Dedifferentiated amniotic fluid mesenchymal stem cell (primary cell): ENCODE data around the gene RIBC2.
"Not testable (repeated sequence)": the region's sequence is repeated elsewhere in the genome, so short reads cannot be mapped to it uniquely, and the experiment has no call there.

Experiments
- DNase-seq: peaks from one replicate; pipeline ENCODE4 v3.0.0-alpha.2; 2016; ENCODE audit errors: extremely low spot score

Gene RIBC2

DNA sequence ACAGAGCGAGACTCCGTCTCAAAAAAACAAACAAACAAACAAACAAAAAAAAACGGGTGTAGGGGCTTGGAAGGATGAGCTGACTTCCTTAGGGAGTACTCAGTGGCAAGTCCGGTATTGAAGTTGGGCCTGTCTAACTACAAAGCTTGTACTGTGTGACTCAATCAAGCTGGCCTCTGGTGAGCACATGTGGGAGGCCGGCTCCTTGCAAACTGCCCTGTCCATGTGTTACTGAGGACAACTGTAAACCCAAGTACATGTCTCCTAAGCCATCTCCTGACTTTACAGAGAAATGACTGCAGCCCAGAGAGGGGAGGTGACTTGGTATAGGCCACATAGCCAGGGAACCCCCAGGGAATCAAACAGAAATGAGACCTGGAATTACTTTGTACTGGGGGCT is 11.6 kb downstream of the RIBC2 start:
- DNase-seq, result no peak

DNA sequence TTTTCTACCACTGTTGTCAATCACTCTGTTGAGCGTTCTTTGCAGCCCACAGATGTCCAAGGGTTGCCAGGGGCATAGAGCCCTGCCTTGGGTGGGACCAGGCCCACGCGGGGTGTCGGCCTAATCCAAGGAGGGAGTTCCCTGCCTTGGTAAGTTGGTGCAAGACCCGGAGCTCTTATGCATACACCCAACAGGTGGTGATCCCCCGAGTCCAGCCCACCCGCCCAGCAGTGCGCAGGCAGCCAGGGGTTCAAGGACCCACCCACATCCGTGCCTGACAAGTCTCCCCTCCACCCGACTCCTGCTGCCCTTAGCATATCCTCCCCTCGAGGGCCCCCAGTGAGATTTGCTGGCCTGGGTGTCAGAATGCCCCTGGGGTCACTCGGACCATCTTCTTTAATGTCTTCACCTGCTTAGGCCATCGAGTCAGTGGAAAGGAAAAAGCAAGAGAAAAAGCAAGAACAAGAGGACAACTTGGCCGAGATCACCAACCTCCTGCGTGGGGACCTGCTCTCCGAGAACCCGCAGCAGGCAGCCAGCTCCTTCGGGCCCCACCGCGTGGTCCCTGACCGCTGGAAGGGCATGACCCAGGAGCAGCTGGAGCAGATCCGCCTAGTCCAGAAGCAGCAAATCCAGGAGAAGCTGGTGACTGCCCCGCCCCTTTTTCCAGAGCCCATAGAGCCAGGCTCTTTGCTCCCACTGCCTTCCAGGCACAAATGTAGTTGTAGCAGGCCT is 12.2 kb downstream of the RIBC2 start:
- no peak for DNase-seq

DNA sequence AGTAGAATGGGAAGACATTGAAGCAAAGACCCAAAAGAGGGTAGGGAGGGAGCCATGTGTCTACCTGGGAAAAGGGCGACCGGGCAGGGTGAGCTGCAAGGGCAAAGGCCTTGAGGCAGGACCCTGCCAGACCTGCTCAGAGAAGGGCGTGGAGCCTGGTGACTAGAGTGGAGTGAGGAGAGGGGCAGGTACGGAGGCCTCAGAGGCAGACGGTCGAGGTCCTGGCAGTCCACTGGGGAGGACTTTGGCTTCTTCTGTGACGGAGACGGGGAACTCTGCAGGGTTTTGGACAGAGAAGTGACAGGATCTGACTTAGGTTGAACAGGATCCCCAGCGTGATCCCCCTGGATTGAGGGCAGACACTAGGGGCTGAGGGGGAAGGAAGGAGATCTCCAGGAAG is 12.9 kb downstream of the RIBC2 start:
- DNase-seq, result no peak

DNA sequence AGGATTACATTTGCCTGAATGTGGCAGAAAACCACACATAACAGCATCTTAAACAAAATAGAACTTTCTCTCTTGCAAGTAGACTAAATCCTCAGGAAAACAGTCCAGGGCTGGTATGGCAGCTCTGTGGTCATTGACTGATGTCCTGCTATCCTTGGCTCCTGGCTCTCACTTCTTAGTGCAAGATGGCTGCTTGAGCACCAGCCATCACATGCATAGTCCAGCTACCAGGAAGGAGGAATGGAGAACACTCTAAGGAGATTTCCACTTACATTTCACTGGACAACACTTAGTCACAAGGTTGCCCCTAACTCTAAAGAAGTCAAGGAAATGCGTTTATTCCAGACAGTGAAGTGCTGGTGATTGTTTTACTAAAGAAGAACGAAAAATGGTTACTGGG is 13.6 kb downstream of the RIBC2 start:
- DNase-seq, result no peak

DNA sequence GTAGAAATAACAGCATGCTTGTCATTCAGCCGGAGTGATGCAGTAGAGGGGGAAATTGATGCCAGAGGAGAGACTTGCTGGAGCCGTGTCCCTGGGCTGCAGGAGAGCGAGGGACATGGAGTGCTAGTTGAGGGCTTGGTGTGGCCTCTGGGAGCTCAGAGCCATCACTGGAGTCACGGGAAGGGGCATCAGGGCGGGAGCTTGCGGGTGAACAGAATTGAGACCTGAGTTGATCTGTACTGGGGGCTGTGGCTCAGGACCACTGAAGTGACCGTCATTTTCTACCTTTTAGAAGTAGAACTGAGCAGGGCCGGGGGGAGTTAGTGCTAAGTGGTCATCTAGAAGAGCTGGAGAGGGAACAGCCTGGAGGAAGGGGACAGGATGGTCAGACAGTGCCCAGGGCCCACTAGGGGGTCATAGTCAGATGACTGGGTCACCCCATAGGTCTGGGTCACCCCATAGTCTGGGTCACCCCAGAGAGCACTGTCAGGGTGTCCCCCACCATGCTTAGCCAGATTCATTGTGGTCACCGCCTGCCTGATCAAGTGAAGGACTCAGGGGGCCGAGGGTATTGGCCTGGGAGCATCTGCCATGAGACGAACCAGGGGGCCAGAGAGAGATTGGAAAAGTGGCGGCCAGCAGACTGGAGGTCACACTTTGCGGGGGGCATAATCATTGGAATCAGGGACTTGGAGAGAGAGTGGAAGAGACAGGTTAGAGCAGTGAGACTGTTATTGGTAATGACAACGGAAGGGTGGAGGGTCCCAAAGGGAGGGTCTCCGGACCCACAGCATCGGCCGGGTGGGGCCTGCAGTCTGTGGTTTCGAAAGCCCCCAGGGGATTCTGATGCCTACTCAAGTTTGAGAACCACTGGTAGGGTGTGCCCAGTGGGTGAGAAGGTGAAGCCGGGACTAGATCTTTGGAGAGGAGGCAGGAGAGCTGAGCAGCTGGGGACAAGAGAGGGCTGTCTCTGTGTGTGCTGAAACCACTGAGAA is 15.2 kb downstream of the RIBC2 start:
- DNase-seq, result no peak

DNA sequence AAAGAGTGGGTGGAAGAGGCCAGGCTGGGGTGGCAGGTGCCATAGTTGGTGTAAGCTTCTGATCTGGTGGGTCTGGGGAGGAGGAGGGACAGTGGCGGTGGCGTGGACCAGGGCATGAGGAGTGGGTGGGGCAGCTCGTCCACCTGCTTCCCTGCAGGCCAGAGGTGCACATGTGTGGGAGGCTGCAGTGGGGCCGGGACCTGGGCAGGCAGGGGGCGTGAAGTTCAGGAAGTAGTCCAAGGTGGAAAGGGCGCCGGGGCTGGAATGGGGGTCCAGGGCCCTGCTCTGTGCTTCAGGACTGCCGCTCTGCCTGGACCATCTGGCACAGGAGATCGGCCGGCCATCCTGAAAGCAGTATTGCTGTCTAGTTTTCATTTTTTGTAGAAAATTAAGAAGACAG is 15.9 kb downstream of the RIBC2 start:
- no peak for DNase-seq

DNA sequence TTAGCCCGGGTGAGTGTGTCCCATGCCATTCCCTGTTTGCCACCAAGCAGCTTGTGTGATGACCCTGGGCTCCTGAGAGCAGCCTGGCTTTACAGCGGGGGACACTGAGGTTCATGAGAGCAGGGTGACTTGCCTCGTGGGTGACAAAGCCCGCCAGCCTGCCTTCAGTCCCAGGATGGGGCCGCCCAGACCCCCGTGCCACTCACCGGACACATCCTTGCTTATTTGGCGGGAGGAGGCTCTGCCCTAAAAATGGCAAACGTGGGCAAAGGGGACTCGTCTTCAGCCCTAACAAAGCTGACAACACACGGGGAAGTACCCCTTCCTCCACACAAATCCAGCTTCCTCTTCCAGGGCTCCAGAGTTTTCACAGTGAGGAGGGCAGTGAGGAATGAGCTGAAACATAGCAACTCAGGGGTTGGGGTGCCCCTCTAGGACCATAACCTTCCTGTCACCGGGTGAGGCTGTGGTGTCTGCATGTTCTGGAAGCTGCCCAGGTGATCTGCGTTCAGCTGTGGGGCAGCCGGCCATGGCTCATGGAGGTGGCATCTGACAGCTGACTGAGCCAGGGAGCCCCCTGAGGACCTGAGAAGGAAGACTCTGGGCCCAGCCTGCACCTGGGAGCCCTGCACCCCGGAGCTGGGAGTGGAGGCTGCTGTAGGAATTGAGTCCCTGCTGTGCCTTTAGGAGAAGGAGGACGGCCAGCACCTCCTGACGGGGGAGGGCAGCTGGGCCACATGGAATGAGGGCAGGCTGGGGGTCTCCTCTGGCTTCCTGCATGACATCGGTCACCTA is 16.7 kb downstream of the RIBC2 start:
- DNase-seq, result no peak

DNA sequence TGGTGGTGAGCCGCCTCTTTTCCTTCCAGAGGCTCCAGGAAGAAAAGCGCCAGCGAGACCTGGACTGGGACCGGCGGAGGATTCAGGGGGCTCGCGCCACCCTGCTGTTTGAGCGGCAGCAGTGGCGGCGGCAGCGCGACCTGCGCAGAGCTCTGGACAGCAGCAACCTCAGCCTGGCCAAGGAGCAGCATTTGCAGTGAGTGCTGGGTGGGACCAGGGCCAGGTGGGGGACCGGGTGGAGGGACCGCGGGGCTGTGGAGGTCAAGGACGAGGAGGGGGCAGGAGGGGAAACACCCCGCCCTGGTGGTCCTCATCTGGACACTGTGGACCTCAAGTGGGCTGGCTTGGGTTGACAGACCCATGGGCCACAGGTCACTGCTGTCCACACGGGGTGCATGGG is 17.4 kb downstream of the RIBC2 start:
- no peak for DNase-seq

DNA sequence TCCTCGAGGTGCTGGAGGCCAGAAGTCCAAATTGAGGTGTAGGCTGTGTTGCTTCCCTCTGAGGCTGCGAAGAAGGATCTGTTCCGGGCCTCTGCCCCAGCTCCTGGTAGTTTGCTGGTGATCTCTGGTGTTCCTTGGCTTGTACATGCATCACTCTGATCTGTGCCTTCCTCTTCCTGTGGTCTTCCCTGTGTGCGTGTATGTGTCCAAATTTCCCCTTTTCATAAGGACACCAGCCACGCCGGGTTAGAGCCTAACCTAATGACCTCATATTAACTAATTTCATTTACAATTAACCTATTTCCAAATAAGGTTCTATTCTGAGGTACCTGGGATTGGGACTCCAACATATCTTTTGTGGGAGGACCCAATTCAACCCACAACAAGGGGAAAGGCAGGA is 21.5 kb downstream of the RIBC2 start:
- no peak for DNase-seq

DNA sequence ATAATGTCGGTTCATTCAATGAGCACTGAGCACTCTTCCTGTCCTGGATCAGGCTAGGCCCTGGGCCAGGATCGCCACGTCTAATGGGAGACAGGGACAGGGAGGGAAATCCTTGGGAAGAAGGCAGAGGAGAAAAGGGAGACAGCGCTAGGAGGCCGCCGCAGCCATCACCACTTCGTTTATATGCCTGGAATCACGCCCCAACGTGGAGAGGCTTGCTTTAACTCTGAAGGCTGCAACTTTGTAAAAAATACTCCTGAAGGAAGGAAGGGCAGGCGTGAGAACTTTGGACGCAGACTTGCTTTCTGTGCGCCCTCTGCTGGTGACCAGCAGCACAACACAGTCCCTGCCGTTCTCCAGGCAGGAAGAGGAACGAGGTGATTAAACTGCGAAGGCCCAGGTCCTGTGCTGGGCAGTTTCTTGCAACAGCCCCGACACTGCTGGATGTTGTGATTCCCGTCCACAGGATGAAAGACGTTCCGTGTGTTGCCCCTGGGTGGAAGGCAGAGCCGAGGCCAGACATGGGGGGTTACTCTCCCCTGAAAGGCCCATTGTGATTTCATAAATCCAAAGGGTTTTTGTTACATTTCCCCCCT is 22.1 kb downstream of the RIBC2 start:
- DNase-seq, result peak; percentile 92

DNA sequence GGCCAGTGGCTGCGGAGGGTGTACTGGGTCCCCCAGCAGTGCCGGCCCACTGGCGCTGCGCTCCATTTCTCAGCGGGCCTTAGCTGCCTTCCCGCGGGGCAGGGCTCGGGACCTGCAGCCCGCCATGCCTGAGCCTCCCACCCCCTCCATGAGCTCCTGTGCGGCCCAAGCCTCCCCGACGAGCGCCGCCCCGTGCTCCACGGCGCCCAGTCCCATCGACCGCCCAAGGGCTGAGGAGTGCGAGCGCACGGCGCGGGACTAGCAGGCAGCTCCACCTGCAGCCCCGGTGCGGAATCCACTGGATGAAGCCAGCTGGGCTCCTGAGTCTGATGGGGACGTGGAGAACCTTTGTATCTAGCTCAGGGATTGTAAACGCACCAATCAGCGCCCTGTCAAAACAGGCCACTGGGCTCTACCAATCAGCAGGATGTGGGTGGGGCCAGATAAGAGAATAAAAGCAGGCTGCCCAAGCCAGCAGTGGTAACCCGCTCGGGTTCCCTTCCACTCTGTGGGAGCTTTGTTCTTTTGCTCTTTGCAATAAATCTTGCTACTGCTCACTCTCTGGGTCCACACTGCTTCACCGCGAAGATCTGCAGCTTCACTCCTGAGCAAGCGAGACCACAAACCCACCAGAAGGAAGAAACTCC is 23.5 kb downstream of the RIBC2 start:
- not testable (repeated sequence) for DNase-seq

DNA sequence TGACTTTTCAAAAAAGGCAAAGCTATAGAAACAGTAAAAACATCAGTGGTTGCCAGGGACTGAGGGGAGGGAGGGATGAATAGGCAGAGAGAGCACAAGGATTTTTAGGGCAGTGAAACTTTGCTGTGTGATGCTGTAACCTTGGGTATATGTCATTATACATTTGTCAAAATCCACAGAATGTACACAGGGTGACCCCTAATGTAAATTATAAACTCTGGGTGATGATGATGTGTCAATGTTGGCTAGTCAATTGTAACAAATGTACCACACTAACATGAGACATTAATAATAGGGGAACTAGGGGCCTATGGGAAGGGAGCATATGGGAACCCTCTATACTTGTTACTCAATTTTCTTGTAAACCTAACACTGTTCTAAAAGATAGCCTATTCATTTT is 24.8 kb downstream of the RIBC2 start:
- no peak for DNase-seq

DNA sequence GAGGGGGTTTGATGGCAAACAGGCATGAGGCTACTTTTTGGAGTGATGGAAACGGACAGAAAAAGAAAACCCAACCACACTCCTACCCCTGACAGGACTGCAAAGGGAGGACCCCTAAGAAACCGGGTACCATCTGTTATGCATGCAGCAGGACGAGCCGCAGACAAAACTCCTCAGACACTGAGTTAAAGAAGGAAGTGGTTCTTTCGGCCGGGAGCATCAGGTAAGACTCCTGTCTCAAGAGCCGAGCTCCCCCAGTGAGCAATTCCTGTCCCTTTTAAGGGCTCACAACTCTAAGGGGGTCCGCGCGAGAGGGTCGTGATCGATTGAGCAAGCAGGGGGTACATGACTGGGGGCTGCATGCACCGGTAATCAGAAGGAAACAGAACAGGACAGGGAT is 27.2 kb downstream of the RIBC2 start:
- not testable (repeated sequence) for DNase-seq

DNA sequence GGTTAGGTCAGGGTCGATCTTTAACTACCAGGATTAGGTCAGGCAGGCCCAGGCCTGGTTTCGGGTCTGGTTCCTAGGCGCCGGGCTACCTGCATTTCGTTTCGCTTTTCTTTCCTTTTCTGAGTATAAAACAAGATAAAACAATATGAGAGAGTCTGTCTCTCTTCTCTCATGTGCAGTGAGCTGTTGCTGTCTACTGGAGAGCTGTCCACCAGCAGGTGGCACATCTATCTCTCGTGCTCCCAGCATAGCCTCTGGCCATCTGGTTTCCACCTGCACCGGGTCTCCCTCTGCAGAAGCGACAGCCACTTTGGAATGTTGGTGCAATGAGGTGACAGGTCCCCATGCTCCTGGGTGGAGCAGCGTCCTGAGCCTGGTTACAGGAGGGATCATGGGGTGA is 27.6 kb downstream of the RIBC2 start:
- DNase-seq, result peak; percentile 58

DNA sequence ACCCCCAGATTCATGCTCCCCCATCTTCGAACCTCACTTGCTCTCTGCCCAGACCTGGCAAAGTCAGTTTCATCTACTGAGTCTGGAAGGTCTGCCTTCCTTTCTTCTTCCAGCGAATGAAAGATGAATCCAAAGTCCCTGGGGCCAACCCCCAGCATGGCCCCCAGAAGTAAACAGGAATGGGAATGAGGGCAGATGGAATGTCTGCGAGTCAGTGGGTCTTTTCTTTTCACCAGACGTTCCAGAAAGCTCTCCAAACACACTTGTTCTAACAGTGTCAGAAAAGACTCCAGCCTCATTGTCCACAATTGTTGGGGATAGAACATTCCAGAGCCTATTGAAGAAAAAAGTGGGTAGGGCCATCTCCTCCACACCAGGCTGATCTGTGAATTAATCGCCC is 28.6 kb downstream of the RIBC2 start:
- no peak for DNase-seq

DNA sequence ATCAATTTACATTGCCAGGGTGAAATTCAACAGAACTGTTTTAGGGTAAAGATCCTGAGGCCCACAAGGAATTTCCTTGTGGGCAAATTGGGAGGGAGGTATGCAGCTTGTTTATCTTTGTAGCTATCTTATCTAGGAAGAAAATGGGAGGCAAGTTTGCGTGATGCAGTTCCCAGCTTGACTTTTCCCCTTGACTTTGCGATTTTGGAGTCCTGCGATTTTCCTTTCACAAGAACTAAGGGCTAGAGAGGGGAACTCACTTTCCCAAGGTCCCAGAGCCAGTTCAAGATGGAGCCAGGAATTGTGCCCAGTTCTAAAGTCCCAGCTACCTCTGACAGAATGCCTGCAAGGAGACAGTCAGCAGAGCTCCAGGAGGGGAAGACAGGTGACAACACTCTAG is 30.7 kb downstream of the RIBC2 start:
- DNase-seq, result no peak

DNA sequence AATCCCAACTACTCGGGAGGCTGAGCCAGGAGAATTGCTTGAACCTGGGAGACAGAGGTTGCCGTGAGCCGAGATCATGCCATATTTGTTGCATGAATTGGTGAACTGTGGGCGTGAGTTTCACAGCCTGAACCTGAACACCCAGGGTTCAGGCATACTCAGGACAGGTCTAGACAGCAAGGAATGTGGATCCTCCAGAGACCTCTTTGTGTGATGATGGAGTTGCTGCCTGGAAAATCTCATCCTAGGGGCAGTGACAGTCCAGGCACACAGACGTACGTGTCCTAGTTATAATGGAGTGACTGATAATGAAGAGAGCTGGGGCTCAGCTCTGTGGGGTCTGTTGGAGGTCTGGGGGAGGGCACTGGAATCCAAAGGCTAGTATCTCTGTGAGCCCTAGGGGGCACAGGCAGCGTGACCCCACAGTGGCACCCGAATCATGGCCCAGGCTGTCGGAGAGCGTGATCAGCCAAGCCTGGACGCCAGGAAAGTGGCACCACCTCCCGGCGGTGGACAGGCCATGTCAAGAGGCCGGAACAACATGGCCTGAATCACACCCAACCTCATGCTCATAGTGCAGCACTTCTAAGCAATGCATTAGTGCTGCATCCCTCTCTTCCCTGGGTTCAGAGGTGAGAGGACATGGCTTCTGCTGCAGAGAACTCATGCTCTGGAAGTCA is 31.7 kb downstream of the RIBC2 start:
- DNase-seq, result no peak

DNA sequence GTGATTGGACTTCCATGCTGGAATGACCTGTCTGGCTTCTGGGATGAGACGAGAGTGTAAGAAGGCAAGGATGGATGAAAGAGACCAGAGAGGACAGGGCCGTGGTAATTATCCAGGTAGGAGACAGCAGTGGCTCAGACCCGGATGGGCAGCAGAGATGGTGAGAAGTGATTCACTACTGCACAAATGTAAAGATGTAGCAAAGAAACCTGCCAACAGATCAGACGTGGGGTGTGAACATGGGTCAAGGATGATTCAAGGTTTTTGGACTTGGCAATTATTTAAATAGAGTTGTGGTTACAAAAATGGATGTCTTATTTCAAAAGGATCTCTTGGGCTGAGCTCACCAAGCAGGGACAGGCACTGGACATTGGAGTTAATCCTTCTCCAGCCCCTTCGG is 32.7 kb downstream of the RIBC2 start:
- no peak for DNase-seq

DNA sequence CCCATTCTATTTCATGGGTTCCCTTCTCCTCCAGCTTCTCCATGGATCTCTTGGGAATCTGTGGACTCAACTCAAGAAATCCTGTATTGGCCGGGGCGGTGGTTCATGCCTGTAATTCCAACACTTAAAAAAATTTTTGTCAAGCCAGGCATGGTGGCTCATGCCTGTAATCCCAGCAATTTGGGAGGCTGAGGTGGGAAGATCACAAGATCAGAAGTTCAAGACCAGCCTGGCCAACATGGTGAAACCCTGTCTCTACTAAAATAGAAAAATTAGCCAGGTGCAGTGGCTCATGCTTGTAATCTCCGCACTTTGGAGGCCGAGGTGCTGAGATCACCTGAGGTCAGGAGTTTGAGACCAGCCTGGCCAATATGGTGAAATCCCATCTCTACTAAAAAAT is 34.1 kb downstream of the RIBC2 start:
- DNase-seq, result not testable (repeated sequence)

DNA sequence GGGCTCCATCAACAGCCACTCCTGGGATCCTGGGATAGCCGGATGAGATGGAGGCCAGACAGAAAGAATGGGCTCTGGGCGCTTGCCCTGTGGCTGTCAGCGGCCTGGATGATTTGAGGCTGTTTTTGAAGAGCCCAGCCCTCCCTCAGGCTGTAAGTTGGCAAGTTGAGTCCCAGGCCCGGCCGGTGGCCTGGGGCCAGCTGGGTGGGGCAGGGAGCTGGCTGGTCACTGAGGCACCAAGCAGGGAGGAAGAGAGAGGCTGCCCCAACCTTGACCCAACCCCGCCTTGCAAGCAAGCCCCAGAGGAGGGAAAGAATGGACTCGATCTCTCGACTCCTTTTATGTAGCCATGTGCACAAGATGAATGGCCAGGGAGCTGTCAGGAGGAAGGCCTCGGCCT is 34.9 kb downstream of the RIBC2 start:
- no peak for DNase-seq

DNA sequence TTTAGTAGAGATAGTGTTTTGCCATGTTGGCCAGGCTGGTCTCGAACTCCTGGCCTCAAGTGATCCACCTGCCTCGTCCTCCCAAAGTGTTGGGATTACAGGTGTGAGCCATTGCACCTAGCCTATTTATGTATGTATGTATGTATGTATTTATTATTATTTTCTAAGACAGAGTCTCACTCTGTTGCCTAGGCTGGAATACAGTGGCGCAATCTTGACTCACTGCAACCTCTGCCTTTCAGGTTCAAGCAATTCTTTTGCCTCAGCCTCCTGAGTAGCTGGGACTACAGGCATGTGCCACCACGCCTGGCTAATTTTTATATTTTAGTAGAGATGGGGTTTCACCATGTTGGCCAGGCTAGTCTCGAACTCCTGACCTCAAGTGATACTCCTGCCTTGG is 35.9 kb downstream of the RIBC2 start:
- not testable (repeated sequence) for DNase-seq
